MCF 10A (cell line): ENCODE data around the gene GBA2. TPM values are rescaled to one million over a fixed set of nuclear protein-coding genes. Genes with fewer than 3 reads are reported as not detected.
A peak's percentile ranks its signal among the peaks of the same experiment; 100 is the strongest.

Experiments used
- BruUV-seq: library from RNA; stranded (reverse); fragments of 400-500 nt; replicated peaks from 2 replicates; lab custom pipeline; 2021; lab: Mats Ljungman, UMichigan
- CTCF ChIA-PET: fragments of 300-600 bp; sonication (Branson Sonifier 250); formaldehyde crosslinking; extraction: SDS; loops from one replicate; lab custom pipeline; 2021; ENCODE audit warnings: antibody characterized with exemption, inconsistent platforms; lab: Yijun Ruan, JAX
- POLR2A ChIA-PET: fragments of 300-600, 350-650 bp; sonication (Branson Sonifier 250); formaldehyde crosslinking; extraction: SDS; loops from one replicate; lab custom pipeline; 2020; ENCODE audit warnings: antibody characterized with exemption, inconsistent platforms; lab: Yijun Ruan, JAX
- DNase-seq: peaks from one replicate; pipeline ENCODE4 v3.0.0-alpha.2; 2018; ENCODE audit not compliant: unreplicated experiment
- H3K27ac Mint-ChIP-seq: one replicate; pipeline ENCODE4 v1.8.0; 2022; ENCODE audit warnings: mild to moderate bottlenecking, low read depth, mixed read lengths; ENCODE audit not compliant: unreplicated experiment
- H3K27me3 Mint-ChIP-seq: one replicate; pipeline ENCODE4 v1.8.0; 2022; ENCODE audit warnings: mixed read lengths; ENCODE audit not compliant: insufficient read depth, unreplicated experiment
- H3K36me3 Mint-ChIP-seq: one replicate; pipeline ENCODE4 v1.8.0; 2022; ENCODE audit warnings: mild to moderate bottlenecking, moderate library complexity, mixed read lengths; ENCODE audit not compliant: insufficient read depth, unreplicated experiment
- H3K4me1 Mint-ChIP-seq: one replicate; pipeline ENCODE4 v1.8.0; 2022; ENCODE audit warnings: mixed read lengths; ENCODE audit not compliant: insufficient read depth, unreplicated experiment
- H3K4me3 Mint-ChIP-seq: one replicate; pipeline ENCODE4 v1.8.0; 2022; ENCODE audit warnings: mild to moderate bottlenecking, moderate library complexity, mixed read lengths; ENCODE audit not compliant: unreplicated experiment
- H3K9me3 Mint-ChIP-seq: one replicate; pipeline ENCODE4 v1.8.0; 2022; ENCODE audit warnings: mixed read lengths; ENCODE audit not compliant: unreplicated experiment
- intact Hi-C: fragments of 100-400 bp; cut with micrococcal nuclease; formaldehyde crosslinking; loops from 2 replicates; pipeline ENCODE4 v1.14.1; 2022
- total RNA-seq: library from RNA; stranded (reverse); gene quantifications from 2 replicates; pipeline ENCODE4 v1.2.3, GENCODE V29; 2022
- TF ChIP-seq, protein P1 (sequence below): fragments of 200-600 bp; IDR thresholded peaks from one replicate; pipeline ENCODE4 v1.8.0; 2022; ENCODE audit warnings: antibody characterized with exemption, mild to moderate bottlenecking; ENCODE audit not compliant: unreplicated experiment

The GBA2 gene
- total RNA-seq, 1 experiment from 2014 or later = 51.3 TPM

DNA sequence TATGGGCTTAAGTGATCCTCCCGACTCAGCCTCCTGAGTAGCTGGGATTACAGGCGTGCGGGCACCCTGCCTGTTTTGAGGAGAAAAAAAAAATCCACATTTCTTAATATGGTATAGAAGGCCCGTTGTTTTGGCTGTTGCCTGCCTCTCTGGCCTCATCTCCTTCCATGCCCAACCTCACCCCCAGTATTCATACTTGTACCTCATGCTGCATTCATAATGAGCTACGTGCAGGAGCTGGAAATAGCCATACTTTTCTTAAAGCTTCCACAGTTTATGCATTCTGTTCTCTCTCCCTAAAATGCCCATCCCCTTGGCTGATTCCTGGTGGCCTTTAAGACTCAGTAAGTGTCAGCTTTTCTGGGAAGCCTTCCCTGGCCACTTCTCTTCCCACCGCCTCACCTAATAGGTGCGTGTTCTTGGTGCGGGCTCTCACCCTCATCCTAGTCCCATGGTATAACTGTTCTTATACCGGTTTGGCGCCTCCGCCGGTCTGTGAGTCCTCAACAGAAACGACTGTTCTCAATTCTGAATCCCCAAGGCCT lies 57.2 kb downstream of the GBA2 start:
- H3K4me1 Mint-ChIP-seq = peaks cover 24% of the 10 kb centered on the region
- intact Hi-C loops = no loop called here
- peak overlapping the region; percentile 72 for H3K27ac Mint-ChIP-seq
- ChIA-PET CTCF (interaction anchor here (0.7 to 8.1 kb wide), 9 partner anchors 17 to 79 kb away, joined by 3 to 155 read pairs (median 4); partner anchors contain the start of genes CCDC107 and RMRP), POLR2A (interaction anchor here (1.0 to 5.4 kb wide), 7 partner anchors 9 to 88 kb away, joined by 3 to 38 read pairs (median 6); partner anchors contain the start of genes ARHGEF39, CA9, CCDC107 and CREB3)
- DNase-seq = no peak
- BruUV-seq = no TSS peak
- peaks cover 14% of the 10 kb centered on the region for H3K36me3 Mint-ChIP-seq
- peak overlapping the region; percentile 79 for H3K4me3 Mint-ChIP-seq
- H3K27me3 Mint-ChIP-seq = no peaks in the 10 kb centered on the region
- TF ChIP-seq, protein P1, sequence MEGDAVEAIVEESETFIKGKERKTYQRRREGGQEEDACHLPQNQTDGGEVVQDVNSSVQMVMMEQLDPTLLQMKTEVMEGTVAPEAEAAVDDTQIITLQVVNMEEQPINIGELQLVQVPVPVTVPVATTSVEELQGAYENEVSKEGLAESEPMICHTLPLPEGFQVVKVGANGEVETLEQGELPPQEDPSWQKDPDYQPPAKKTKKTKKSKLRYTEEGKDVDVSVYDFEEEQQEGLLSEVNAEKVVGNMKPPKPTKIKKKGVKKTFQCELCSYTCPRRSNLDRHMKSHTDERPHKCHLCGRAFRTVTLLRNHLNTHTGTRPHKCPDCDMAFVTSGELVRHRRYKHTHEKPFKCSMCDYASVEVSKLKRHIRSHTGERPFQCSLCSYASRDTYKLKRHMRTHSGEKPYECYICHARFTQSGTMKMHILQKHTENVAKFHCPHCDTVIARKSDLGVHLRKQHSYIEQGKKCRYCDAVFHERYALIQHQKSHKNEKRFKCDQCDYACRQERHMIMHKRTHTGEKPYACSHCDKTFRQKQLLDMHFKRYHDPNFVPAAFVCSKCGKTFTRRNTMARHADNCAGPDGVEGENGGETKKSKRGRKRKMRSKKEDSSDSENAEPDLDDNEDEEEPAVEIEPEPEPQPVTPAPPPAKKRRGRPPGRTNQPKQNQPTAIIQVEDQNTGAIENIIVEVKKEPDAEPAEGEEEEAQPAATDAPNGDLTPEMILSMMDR = no peak
- H3K9me3 Mint-ChIP-seq = no peaks in the 10 kb centered on the region

DNA sequence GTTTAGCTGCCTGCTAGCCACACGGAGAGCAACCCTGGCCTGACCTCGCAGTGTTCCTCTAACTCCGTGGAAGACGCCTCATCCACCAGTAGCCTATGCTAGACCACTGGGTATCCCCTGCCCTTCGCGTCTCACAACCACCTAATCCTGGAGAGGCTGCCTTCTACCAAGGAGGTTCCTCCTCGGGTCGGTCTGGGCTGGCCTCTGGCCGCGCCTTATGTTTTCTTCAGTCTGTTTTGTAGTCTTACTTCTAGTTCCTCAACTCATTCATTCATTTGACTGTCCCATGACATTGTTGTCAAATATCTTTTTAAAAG lies 57.7 kb downstream of the GBA2 start:
- DNase-seq = no peak
- H3K27ac Mint-ChIP-seq = peak overlapping the region; percentile 72
- TF ChIP-seq, protein P1 = no peak
- intact Hi-C loops = no loop called here
- H3K9me3 Mint-ChIP-seq = no peaks in the 10 kb centered on the region
- no TSS peak for BruUV-seq
- ChIA-PET POLR2A (interaction anchor here (0.7 to 5.4 kb wide), 14 partner anchors 9 to 91 kb away, joined by 3 to 38 read pairs (median 4); partner anchors contain the start of genes ARHGEF39, CA9, CCDC107 and CREB3), CTCF (interaction anchor here (0.9 to 8.1 kb wide), 7 partner anchors 18 to 79 kb away, joined by 3 to 155 read pairs (median 3); partner anchors contain the start of genes CCDC107 and RMRP)
- H3K4me1 Mint-ChIP-seq = peaks cover 24% of the 10 kb centered on the region
- no peaks in the 10 kb centered on the region for H3K27me3 Mint-ChIP-seq
- H3K4me3 Mint-ChIP-seq = peak overlapping the region; percentile 79
- H3K36me3 Mint-ChIP-seq = peaks cover 10% of the 10 kb centered on the region

DNA sequence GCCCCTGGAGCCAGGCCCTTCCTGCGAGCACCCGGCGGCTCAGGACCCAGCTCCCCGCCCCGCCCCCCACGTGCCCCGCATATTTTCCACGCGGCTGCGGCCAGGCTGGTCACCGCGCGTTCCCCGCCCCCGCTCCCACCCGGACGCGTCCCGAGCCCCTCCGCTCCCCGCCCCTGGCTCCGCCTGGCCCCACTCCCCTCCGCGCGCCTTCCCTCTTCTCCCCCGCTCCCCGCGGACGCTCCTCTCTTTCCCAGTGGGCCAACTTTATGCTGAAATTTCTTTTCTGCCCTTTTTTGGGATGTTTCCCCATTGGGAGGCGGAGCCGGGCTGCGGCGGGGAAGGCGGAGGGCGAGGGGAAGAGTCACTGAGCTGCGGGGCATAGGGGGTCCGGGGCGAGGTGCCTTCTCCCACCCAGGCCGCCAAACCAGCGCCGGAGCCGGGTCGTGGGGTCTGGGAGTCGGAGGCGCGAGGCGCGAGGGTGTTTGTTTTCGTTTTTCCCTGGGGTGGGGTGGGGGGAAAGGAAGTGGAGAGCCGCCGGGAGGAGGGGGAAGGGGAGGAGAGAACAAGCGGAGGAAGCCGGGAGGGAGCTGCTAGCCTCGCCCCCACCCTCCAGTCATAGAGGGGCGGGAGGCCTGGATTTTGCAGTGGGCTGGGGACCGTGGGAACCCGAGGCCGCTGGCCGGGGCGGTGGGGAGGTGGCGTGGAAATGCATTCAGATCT lies 58.3 kb downstream of the GBA2 start:
- peak overlapping the region; percentile 79 for H3K4me3 Mint-ChIP-seq
- peak overlapping the region; percentile 72 for H3K27ac Mint-ChIP-seq
- intact Hi-C loops = no loop called here
- no peaks in the 10 kb centered on the region for H3K9me3 Mint-ChIP-seq
- no peaks in the 10 kb centered on the region for H3K27me3 Mint-ChIP-seq
- TF ChIP-seq, protein P1 = no peak
- peaks cover 24% of the 10 kb centered on the region for H3K4me1 Mint-ChIP-seq
- POLR2A ChIA-PET = interaction anchor here (0.7 to 5.4 kb wide), 16 partner anchors 10 to 92 kb away, joined by 3 to 38 read pairs (median 4); partner anchors contain the start of genes ARHGEF39, CA9, CCDC107 and CREB3
- BruUV-seq = no TSS peak
- peaks cover 13% of the 10 kb centered on the region for H3K36me3 Mint-ChIP-seq
- DNase-seq = peak; percentile 52
- CTCF ChIA-PET = interaction anchor here (0.7 to 8.1 kb wide), 7 partner anchors 19 to 78 kb away, joined by 3 to 155 read pairs (median 4); partner anchors contain the start of genes CCDC107 and RMRP

DNA sequence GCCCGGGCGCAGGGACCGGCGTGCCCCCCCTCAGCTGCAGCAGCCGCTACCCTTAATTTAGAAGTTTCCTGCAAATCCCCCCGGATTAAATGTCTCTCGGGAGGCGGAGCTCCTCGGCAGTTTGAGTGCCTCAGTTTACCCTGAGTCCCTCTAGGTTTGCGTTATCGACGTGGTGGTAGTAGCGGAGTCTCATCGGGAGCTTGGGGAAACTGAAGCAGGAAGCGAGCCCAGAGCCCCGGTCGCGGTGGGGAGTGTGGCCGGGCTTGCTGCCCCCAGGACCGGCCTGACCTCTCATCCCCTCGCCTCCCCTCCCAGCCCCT lies 58.8 kb downstream of the GBA2 start:
- peak; percentile 30 for DNase-seq
- intact Hi-C loops = no loop called here
- H3K4me3 Mint-ChIP-seq = peak overlapping the region; percentile 79
- no TSS peak for BruUV-seq
- H3K4me1 Mint-ChIP-seq = peaks cover 24% of the 10 kb centered on the region
- no peaks in the 10 kb centered on the region for H3K27me3 Mint-ChIP-seq
- POLR2A ChIA-PET = interaction anchor here (1.2 to 5.4 kb wide), 12 partner anchors 11 to 93 kb away, joined by 3 to 38 read pairs (median 5); partner anchors contain the start of genes ARHGEF39, CCDC107, CREB3 and RMRP
- CTCF ChIA-PET = interaction anchor here (0.6 to 8.1 kb wide), 5 partner anchors 8 to 44 kb away, joined by 3 to 155 read pairs (median 4); no protein-coding TSS in a partner anchor
- H3K9me3 Mint-ChIP-seq = no peaks in the 10 kb centered on the region
- H3K36me3 Mint-ChIP-seq = peaks cover 18% of the 10 kb centered on the region
- TF ChIP-seq, protein P1 = no peak
- peak overlapping the region; percentile 72 for H3K27ac Mint-ChIP-seq
